WI38 (cell line): ENCODE measurements around the gene NDUFAF4.

Experiments
- H3K4me3 ChIP-seq: 2 replicates; pipeline ENCODE4 v1.5.1; 2011; ENCODE audit warnings: low read depth, mild to moderate bottlenecking, control low read depth, low read length
- CTCF ChIP-seq: IDR thresholded peaks from 2 replicates; pipeline ENCODE4 v1.5.1; 2012; ENCODE audit warnings: low read depth, mild to moderate bottlenecking, control low read depth, low read length

The NDUFAF4 gene

GRCh38 chr6:96900873-96901272 is 3.2 kb upstream of the NDUFAF4 start:
- H3K4me3 ChIP-seq = no peak overlapping the region
- TF ChIP-seq CTCF = no peak

- TF ChIP-seq CTCF = no peak
These were observed 1.8 kb upstream of the NDUFAF4 start for GRCh38 chr6:96899451-96899998.

GRCh38 chr6:96899019-96899418 is 1.3 kb upstream of the NDUFAF4 start:
- no peak overlapping the region for H3K4me3 ChIP-seq
- peak; percentile 20; the same call in 1 of the 2 replicates for TF ChIP-seq CTCF

More at GRCh38 chr6:96899451-96899998, 1.8 kb upstream of the NDUFAF4 start:
- H3K4me3 ChIP-seq = no peak overlapping the region

GRCh38 chr6:96898241-96898851 is 655 bp upstream of the NDUFAF4 start:
- H3K4me3 ChIP-seq = peak overlapping the region; percentile 85
- no peak for TF ChIP-seq CTCF

- H3K4me3 ChIP-seq = no peak overlapping the region
- no peak for TF ChIP-seq CTCF
These were observed 8.5 kb downstream of the NDUFAF4 start for GRCh38 chr6:96889146-96889545.

- no peak for TF ChIP-seq CTCF
- no peak overlapping the region for H3K4me3 ChIP-seq
These were observed 8.9 kb downstream of the NDUFAF4 start for GRCh38 chr6:96888745-96889144.

- no peak for TF ChIP-seq CTCF
These were observed 11.2 kb downstream of the NDUFAF4 start for GRCh38 chr6:96886519-96886918.

GRCh38 chr6:96885187-96885631 is 12.5 kb downstream of the NDUFAF4 start:
- H3K4me3 ChIP-seq = peak overlapping the region; percentile 8; the same call in 1 of the 2 replicates

More at GRCh38 chr6:96886519-96886918, 11.2 kb downstream of the NDUFAF4 start:
- no peak overlapping the region for H3K4me3 ChIP-seq
